Astrocyte of the cerebellum (primary cell): ENCODE data around the gene CAMSAP2.
A peak's percentile ranks its signal among the peaks of the same experiment; 100 is the strongest.

Experiments used
- DNase-seq: peaks from one replicate; pipeline ENCODE4 v3.0.0-alpha.2; 2011; ENCODE audit warnings: low read depth
- H3K4me3 ChIP-seq: 2 replicates; pipeline ENCODE4 v1.5.1; 2011; ENCODE audit warnings: mild to moderate bottlenecking, low read depth, low read length, moderate library complexity
- in situ Hi-C: cut with HindIII; loops from 2 replicates; pipeline ENCODE4 v1.10.0; 2017; ENCODE audit warnings: low sequenced_read_pairs
- TF ChIP-seq, protein P1 (sequence below): IDR thresholded peaks from 2 replicates; pipeline ENCODE4 v1.5.1; 2012; ENCODE audit warnings: low read length, low read depth, moderate library complexity, mild to moderate bottlenecking; ENCODE audit errors: missing control alignments

CAMSAP2 gene

DNA sequence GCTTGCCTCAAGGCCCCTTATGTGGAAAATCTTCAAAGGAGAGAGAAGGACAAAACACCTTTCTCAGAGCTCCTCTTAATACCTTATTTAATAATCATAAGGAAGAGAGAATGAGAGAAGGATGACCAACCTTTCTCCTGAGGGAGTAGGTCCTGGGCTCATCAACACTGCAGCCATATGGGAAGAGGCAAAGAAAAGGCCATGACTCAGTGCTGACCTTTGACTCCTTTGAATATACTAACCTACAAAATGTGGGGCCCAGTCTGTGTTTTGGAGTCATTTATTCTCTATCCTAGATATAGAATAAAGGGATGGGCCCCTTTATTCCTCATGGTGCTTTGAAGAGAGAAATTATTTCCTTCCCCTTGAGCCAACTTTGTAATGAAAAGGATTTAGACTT lies 38.3 kb downstream of the CAMSAP2 start:
- H3K4me3 ChIP-seq, result no peak overlapping the region
- TF ChIP-seq, protein P1, sequence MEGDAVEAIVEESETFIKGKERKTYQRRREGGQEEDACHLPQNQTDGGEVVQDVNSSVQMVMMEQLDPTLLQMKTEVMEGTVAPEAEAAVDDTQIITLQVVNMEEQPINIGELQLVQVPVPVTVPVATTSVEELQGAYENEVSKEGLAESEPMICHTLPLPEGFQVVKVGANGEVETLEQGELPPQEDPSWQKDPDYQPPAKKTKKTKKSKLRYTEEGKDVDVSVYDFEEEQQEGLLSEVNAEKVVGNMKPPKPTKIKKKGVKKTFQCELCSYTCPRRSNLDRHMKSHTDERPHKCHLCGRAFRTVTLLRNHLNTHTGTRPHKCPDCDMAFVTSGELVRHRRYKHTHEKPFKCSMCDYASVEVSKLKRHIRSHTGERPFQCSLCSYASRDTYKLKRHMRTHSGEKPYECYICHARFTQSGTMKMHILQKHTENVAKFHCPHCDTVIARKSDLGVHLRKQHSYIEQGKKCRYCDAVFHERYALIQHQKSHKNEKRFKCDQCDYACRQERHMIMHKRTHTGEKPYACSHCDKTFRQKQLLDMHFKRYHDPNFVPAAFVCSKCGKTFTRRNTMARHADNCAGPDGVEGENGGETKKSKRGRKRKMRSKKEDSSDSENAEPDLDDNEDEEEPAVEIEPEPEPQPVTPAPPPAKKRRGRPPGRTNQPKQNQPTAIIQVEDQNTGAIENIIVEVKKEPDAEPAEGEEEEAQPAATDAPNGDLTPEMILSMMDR, result no peak
- DNase-seq, result no peak
- in situ Hi-C loops, result no loop called here

DNA sequence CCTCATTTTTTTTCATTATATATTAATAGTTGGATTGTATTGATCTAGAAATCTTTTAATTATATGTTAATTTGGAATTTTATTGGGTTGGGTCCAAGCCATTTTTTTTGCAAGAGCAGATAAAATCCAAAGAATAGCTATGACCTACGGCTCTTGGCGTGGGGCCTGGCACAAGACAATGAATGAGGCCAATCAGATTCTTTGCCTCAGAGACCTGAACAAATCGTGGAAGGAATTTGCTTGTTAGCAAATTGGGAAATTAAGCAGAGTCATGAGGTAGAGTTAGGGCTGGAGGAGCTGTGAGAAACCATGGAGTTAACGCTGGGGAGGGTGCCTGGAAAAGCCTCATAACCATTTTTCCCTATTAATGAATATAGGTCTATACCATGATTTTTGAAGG lies 40.1 kb downstream of the CAMSAP2 start:
- in situ Hi-C loops, result no loop called here
- TF ChIP-seq, protein P1, result no peak
- DNase-seq, result no peak
- H3K4me3 ChIP-seq, result no peak overlapping the region

DNA sequence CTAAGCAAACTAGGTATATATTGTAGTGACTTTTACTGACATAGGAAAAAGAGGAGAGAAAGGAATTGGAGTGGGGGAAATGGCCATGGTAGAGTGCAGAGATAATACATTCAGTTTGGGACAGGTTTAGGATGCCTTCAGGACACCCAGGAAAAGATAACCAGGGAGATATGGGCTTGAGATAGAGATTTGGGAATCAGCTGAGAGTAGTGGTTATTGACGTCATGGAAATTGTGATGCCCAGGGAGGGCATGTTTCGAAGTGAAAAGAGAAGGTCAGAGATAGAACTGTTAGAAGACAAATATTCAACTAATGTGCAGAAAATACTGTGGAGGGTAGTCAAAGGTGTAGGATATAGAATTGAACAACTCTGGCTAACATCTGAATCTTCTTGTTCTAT lies 40.6 kb downstream of the CAMSAP2 start:
- TF ChIP-seq, protein P1, result no peak
- in situ Hi-C loops, result no loop called here
- H3K4me3 ChIP-seq, result no peak overlapping the region

DNA sequence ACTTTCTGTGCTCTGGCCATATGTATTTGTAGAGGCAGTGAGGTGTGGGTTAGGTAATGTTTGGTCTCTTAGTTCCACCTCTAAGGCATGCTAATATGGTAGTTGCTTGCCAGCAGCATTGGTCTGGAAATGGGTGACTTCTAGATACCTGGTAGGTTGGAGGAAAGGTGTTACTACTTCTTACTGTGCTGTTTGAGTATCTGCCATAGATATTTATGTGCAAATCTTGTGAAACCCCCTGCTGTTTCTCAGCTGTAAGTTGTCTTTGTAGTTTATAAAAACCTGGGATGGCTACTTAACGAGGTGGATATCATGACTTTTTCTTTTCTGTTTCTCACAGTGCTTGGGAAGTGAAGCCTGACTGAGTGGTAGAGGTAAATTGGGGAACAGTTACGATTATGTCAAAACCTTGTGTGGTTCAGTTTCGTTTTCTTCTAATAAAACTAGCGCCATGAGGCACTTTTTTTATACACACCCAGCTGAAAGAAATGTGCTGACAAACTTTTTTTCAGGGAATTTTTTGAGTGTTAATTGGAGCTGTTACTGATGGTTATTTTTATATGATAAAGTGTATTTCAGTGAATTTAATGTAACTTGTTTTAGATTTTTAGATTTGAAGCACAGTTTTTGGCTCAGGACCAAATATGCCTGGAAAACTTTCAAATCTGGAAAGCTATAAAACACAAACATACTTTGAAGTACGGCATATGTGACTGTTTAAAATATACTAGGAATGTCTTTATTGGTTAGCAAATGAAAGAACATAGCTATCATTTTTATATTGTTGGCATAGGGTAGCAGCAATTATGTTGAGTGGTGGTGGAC lies 42.1 kb downstream of the CAMSAP2 start:
- peak; percentile 51 for DNase-seq
- H3K4me3 ChIP-seq, result no peak overlapping the region
- in situ Hi-C loops, result no loop called here
- TF ChIP-seq, protein P1, result no peak

More for the DNA sequence above, 40.6 kb downstream of the CAMSAP2 start:
- DNase-seq, result no peak

DNA sequence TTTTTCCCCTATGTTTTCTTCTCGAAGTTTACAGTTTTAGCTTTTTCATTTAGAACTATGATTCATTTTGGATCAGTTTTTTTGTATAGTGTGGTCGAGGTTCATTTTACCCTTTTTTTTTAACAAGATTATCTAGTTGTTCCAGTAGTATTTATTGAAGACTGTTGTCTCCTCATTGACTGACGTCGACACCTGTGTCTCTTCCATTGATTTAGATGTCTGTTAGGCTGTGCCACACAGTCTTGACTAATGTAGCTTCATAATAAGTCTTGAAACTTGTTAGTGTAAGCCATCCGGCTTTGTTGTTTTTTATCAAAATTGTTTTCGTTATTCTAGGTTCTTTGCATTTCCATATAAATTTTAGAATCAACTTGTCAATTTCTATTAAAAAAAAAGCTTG lies 45.2 kb downstream of the CAMSAP2 start:
- in situ Hi-C loops, result no loop called here
- H3K4me3 ChIP-seq, result no peak overlapping the region
- no peak for DNase-seq
- TF ChIP-seq, protein P1, result no peak

DNA sequence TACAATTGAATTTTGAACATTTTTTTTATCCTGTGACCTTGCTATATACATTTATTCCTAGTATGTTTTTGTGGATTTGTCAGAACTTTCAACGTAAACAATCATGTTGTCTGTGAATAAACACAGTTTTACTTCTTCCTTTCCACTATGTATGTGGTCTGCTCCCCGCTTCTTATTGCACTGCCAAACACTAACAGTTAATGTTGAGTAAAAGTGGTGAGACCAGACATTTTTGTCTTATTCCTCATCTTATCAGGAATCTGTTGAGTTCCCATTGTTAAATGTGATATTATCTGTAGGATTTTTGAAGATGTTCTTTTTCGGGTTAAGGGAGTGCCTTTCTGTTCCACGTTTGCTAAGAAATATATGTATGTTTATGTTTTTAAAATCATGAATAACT lies 45.9 kb downstream of the CAMSAP2 start:
- TF ChIP-seq, protein P1, result no peak
- H3K4me3 ChIP-seq, result no peak overlapping the region
- DNase-seq, result no peak
- in situ Hi-C loops, result no loop called here
